ENCODE measurements around the gene PRR12.

PRR12 gene

GRCh38 chr19:49588365-49589122, 2.4 kb upstream of the PRR12 start:
- Histone ChIP-seq H3K9me3 (ENCODE audit: control insufficient read depth, insufficient read depth, low read depth, low read length) (no peaks in the 10 kb centered on the region), H3K4me1 (ENCODE audit: control insufficient read depth, insufficient read depth, low read length) (peaks cover 1% of the 10 kb centered on the region), H3K4me3 (ENCODE audit: low read depth, low read length) (no peak overlapping the region), H3K36me3 (ENCODE audit: control insufficient read depth in 2 of 2, insufficient read depth in 1 of 2, low read length in 2 of 2) (peaks cover 0 to under 1% of the 10 kb centered on the region in 2 experiments; a peak in 1 of 3 replicates), H3K27ac (ENCODE audit: extremely low read depth, low read depth, low read length) (no peak overlapping the region)
- POLR2A ChIA-PET = interaction anchor here (0.6 to 7.1 kb wide), 4 partner anchors 9 to 161 kb away, joined by 4 to 124 read pairs (median 60); partner anchors contain the start of genes NOSIP, PRRG2, RRAS and SCAF1
- CTCF ChIA-PET = interaction anchor here (0.6 to 1.5 kb wide), 3 partner anchors 52 to 84 kb away, joined by 3 to 7 read pairs (median 3); partner anchors contain the start of gene RRAS
- 0 out of 2 replicates have a peak, but pooled peaks have one; percentile 5 for TF ChIP-seq ZFHX2 (tag by site-specific recombination; conservative IDR thresholded peaks at IDR 0.05)
- TF ChIP-seq ZNF785 (tag by site-specific recombination; IDR thresholded peaks at IDR 0.05) = no peak
- TF ChIP-seq SCRT1 (tag by site-specific recombination; IDR thresholded peaks at IDR 0.05; ENCODE audit: borderline replicate concordance) = peak; percentile 58; the same call in 1 of the 2 replicates

DNA sequence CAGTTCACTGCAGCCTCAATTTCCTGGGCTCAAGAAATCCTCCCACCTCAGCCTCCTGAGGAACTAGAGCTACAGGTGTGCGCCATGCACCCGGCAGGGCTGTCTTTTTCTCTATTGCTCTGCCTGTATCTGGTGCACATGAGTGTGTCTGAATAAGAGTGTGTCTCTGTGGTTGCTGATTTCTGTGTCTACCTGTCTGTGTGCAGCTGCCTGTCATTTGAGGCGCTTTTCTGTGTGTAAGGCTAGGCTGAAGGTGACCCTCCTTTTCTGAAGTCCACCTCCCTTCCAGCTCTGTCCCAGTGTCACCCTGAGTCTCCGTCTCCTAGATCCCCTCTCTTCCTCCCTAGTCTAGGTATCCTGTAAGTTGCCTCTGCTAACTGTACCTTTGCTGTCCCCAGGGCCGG, 1.5 kb upstream of the PRR12 start:
- no peak overlapping the region for H3K27ac ChIP-seq (ENCODE audit: extremely low read depth, low read depth, low read length)
- H3K36me3 ChIP-seq (ENCODE audit: control insufficient read depth in 2 of 2, insufficient read depth in 1 of 2, low read length in 2 of 2) = peaks cover 9 to 10% of the 10 kb centered on the region in 2 experiments
- no peak for TF ChIP-seq ZBTB8A (tag by site-specific recombination; IDR thresholded peaks at IDR 0.05)
- TF ChIP-seq ZNF280C (tag by site-specific recombination; IDR thresholded peaks at IDR 0.05) = no peak
- peak; percentile 65; the same call in 1 of the 2 replicates for TF ChIP-seq SCRT1 (tag by site-specific recombination; IDR thresholded peaks at IDR 0.05; ENCODE audit: borderline replicate concordance)
- TF ChIP-seq, protein P1, sequence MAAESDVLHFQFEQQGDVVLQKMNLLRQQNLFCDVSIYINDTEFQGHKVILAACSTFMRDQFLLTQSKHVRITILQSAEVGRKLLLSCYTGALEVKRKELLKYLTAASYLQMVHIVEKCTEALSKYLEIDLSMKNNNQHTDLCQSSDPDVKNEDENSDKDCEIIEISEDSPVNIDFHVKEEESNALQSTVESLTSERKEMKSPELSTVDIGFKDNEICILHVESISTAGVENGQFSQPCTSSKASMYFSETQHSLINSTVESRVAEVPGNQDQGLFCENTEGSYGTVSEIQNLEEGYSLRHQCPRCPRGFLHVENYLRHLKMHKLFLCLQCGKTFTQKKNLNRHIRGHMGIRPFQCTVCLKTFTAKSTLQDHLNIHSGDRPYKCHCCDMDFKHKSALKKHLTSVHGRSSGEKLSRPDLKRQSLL (tag by site-specific recombination; IDR thresholded peaks at IDR 0.05) = no peak
- TF ChIP-seq ZNF473 (tag by site-specific recombination; IDR thresholded peaks at IDR 0.05) = no peak
- TF ChIP-seq ZBTB17 (tag by site-specific recombination; IDR thresholded peaks at IDR 0.05) = no peak
- no peak for TF ChIP-seq ZNF555 (tag by site-specific recombination; conservative IDR thresholded peaks at IDR 0.05)
- TF ChIP-seq BCL11A (tag by site-specific recombination; IDR thresholded peaks at IDR 0.05; ENCODE audit: low read depth) = no peak
- no peak for TF ChIP-seq ZNF211 (tag by site-specific recombination; IDR thresholded peaks at IDR 0.05; ENCODE audit: low read depth)
- peak; percentile 65 for TF ChIP-seq SCRT2 (tag by site-specific recombination; IDR thresholded peaks at IDR 0.05)
- no peak for TF ChIP-seq ZNF248 (tag by site-specific recombination; IDR thresholded peaks at IDR 0.05)
- TF ChIP-seq ZNF777 (tag by site-specific recombination; IDR thresholded peaks at IDR 0.05; ENCODE audit: borderline replicate concordance) = no peak
- H3K4me3 ChIP-seq (ENCODE audit: low read depth, low read length) = no peak overlapping the region
- no peaks in the 10 kb centered on the region for H3K9me3 ChIP-seq (ENCODE audit: control insufficient read depth, insufficient read depth, low read depth, low read length)
- CTCF ChIA-PET = interaction anchor here (1.1 to 1.2 kb wide), 2 partner anchors 83 to 116 kb away, joined by 3 read pairs; partner anchors contain the start of gene FLT3LG
- POLR2A ChIA-PET = interaction anchor here (0.7 to 7.1 kb wide), 11 partner anchors 10 to 280 kb away, joined by 3 to 124 read pairs (median 5); partner anchors contain the start of genes IRF3, NOSIP, PRMT1 and PRRG2
- peaks cover 7% of the 10 kb centered on the region for H3K4me1 ChIP-seq (ENCODE audit: control insufficient read depth, insufficient read depth, low read length)

GRCh38 chr19:49590071-49590970, 661 bp upstream of the PRR12 start:
- peak overlapping the region; percentile 99 for H3K27ac ChIP-seq (ENCODE audit: extremely low read depth, low read depth, low read length)
- peak overlapping the region; percentile 82 for H3K4me3 ChIP-seq (ENCODE audit: low read depth, low read length)
- CTCF ChIA-PET = interaction anchor here (0.6 to 1.3 kb wide), 5 partner anchors 21 to 138 kb away, joined by 3 read pairs; partner anchors contain the start of gene FLT3LG
- H3K4me1 ChIP-seq (ENCODE audit: control insufficient read depth, insufficient read depth, low read length) = peaks cover 7% of the 10 kb centered on the region
- peaks cover 14 to 17% of the 10 kb centered on the region in 2 experiments for H3K36me3 ChIP-seq (ENCODE audit: control insufficient read depth in 2 of 2, insufficient read depth in 1 of 2, low read length in 2 of 2)
- POLR2A ChIA-PET = interaction anchor here (0.6 to 7.1 kb wide), 17 partner anchors 9 to 279 kb away, joined by 3 to 124 read pairs (median 4); partner anchors contain the start of genes ALDH16A1, IRF3, NOSIP and PRMT1
- no peaks in the 10 kb centered on the region for H3K9me3 ChIP-seq (ENCODE audit: control insufficient read depth, insufficient read depth, low read depth, low read length)
- TF ChIP-seq, protein P2, sequence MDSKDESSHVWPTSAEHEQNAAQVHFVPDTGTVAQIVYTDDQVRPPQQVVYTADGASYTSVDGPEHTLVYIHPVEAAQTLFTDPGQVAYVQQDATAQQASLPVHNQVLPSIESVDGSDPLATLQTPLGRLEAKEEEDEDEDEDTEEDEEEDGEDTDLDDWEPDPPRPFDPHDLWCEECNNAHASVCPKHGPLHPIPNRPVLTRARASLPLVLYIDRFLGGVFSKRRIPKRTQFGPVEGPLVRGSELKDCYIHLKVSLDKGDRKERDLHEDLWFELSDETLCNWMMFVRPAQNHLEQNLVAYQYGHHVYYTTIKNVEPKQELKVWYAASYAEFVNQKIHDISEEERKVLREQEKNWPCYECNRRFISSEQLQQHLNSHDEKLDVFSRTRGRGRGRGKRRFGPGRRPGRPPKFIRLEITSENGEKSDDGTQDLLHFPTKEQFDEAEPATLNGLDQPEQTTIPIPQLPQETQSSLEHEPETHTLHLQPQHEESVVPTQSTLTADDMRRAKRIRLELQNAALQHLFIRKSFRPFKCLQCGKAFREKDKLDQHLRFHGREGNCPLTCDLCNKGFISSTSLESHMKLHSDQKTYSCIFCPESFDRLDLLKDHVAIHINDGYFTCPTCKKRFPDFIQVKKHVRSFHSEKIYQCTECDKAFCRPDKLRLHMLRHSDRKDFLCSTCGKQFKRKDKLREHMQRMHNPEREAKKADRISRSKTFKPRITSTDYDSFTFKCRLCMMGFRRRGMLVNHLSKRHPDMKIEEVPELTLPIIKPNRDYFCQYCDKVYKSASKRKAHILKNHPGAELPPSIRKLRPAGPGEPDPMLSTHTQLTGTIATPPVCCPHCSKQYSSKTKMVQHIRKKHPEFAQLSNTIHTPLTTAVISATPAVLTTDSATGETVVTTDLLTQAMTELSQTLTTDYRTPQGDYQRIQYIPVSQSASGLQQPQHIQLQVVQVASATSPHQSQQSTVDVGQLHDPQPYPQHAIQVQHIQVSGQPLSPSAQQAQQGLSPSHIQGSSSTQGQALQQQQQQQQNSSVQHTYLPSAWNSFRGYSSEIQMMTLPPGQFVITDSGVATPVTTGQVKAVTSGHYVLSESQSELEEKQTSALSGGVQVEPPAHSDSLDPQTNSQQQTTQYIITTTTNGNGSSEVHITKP (tag by site-specific recombination; IDR thresholded peaks at IDR 0.05) = peak; percentile 92
- peak; percentile 66 for TF ChIP-seq ZNF561 (tag by site-specific recombination; IDR thresholded peaks at IDR 0.05; ENCODE audit: borderline replicate concordance)
- peak; percentile 22; the same call in 1 of the 2 replicates for TF ChIP-seq WT1 (tag by site-specific recombination; IDR thresholded peaks at IDR 0.05)
- TF ChIP-seq EGR2 (tag by site-specific recombination; IDR thresholded peaks at IDR 0.05; ENCODE audit: low read depth) = no peak
- peak; percentile 75; the same call in 1 of the 2 replicates for TF ChIP-seq ZBTB7A (tag by site-specific recombination; IDR thresholded peaks at IDR 0.05; ENCODE audit: low read depth)
- 0 out of 2 replicates have a peak, but pooled peaks have one; percentile 28 for TF ChIP-seq KLF10 (tag by site-specific recombination; IDR thresholded peaks at IDR 0.05)
- no peak for TF ChIP-seq HOXD13 (CRISPR knock-in tag; IDR thresholded peaks at IDR 0.05; ENCODE audit: borderline replicate concordance)

Data from HEK293 (cell line).